ENCODE measurements around the gene PPIL3.
A peak's percentile ranks its signal among the peaks of the same experiment; 100 is the strongest.

DNA sequence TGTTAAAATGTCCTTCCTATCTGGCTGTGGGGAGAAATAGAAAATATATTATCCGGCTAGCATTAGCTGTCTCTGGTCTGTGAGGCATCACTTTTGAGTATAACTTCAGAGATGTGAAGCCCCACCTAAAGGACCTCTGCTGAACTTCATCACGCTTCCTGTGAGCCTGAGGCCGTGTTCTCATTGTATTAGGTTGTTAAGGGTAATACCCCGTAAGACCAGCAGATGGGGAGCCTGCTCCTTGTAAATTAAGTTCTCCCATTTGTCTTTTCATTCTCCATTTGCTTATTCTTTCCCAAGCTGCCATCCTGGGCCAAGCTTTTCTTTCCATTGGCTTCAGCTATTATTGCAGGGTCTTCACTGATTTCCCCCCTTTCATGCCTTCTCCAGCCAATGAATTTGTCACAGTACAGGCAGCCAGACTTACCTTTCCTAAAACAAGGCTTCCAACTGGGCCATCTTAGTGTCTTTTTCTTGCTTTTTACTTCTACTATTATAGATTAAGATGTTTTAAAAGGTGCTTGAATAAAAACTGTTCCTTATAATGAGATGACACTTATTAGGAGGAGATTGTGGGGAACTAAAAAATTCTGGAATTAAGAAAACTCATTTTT, 12.7 kb upstream of the PPIL3 start:
- TF ChIP-seq, protein P1, sequence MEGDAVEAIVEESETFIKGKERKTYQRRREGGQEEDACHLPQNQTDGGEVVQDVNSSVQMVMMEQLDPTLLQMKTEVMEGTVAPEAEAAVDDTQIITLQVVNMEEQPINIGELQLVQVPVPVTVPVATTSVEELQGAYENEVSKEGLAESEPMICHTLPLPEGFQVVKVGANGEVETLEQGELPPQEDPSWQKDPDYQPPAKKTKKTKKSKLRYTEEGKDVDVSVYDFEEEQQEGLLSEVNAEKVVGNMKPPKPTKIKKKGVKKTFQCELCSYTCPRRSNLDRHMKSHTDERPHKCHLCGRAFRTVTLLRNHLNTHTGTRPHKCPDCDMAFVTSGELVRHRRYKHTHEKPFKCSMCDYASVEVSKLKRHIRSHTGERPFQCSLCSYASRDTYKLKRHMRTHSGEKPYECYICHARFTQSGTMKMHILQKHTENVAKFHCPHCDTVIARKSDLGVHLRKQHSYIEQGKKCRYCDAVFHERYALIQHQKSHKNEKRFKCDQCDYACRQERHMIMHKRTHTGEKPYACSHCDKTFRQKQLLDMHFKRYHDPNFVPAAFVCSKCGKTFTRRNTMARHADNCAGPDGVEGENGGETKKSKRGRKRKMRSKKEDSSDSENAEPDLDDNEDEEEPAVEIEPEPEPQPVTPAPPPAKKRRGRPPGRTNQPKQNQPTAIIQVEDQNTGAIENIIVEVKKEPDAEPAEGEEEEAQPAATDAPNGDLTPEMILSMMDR (IDR thresholded peaks at IDR 0.05): peak; percentile 80
- TF ChIP-seq GABPA (IDR thresholded peaks at IDR 0.05; ENCODE audit: low read depth) (no peak), RCOR1 (IDR thresholded peaks at IDR 0.05; ENCODE audit: low read length) (no peak), EP300 (IDR thresholded peaks at IDR 0.05; ENCODE audit: borderline replicate concordance in 1 of 2, low read depth in 1 of 2, low read length in 1 of 2) (no peak), SIN3A (IDR thresholded peaks at IDR 0.05; ENCODE audit: borderline replicate concordance, low read depth, low read length) (0 out of 2 replicates have a peak, but pooled peaks have one; percentile 28), MXI1 (IDR thresholded peaks at IDR 0.05; ENCODE audit: low read depth, low read length) (peak; percentile 34; the same call in 1 of the 2 replicates), NRF1 (IDR thresholded peaks at IDR 0.05; ENCODE audit: low read depth, low read length) (no peak), FOXM1 (IDR thresholded peaks at IDR 0.05; ENCODE audit: low read depth) (no peak), RFX5 (IDR thresholded peaks at IDR 0.05; ENCODE audit: low read length) (0 out of 2 replicates have a peak, but pooled peaks have one; percentile 18), SMC3 (IDR thresholded peaks at IDR 0.05; ENCODE audit: low read depth, low read length) (peak; percentile 77), EZH2phosphoT487 (IDR thresholded peaks at IDR 0.05; ENCODE audit: borderline replicate concordance, low read depth) (no peak), RXRA (IDR thresholded peaks at IDR 0.05; ENCODE audit: borderline replicate concordance, low read depth) (no peak)
- TF ChIP-seq, protein P2, sequence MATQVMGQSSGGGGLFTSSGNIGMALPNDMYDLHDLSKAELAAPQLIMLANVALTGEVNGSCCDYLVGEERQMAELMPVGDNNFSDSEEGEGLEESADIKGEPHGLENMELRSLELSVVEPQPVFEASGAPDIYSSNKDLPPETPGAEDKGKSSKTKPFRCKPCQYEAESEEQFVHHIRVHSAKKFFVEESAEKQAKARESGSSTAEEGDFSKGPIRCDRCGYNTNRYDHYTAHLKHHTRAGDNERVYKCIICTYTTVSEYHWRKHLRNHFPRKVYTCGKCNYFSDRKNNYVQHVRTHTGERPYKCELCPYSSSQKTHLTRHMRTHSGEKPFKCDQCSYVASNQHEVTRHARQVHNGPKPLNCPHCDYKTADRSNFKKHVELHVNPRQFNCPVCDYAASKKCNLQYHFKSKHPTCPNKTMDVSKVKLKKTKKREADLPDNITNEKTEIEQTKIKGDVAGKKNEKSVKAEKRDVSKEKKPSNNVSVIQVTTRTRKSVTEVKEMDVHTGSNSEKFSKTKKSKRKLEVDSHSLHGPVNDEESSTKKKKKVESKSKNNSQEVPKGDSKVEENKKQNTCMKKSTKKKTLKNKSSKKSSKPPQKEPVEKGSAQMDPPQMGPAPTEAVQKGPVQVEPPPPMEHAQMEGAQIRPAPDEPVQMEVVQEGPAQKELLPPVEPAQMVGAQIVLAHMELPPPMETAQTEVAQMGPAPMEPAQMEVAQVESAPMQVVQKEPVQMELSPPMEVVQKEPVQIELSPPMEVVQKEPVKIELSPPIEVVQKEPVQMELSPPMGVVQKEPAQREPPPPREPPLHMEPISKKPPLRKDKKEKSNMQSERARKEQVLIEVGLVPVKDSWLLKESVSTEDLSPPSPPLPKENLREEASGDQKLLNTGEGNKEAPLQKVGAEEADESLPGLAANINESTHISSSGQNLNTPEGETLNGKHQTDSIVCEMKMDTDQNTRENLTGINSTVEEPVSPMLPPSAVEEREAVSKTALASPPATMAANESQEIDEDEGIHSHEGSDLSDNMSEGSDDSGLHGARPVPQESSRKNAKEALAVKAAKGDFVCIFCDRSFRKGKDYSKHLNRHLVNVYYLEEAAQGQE (IDR thresholded peaks at IDR 0.05; ENCODE audit: low read depth, low read length): no peak
- TF ChIP-seq, protein P3, sequence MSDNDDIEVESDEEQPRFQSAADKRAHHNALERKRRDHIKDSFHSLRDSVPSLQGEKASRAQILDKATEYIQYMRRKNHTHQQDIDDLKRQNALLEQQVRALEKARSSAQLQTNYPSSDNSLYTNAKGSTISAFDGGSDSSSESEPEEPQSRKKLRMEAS (IDR thresholded peaks at IDR 0.05; ENCODE audit: low read depth): no peak

All from SK-N-SH (cell line).